HG03097 (cell line): ENCODE results near the gene APH1B.
"Not testable (repeated sequence)": the region's sequence is repeated elsewhere in the genome, so short reads cannot be mapped to it uniquely, and the experiment has no call there.

Source experiments
- ATAC-seq: cut with Tn5 transposase; IDR thresholded peaks from one replicate; pipeline ENCODE4 v1.9.1; 2021; ENCODE audit not compliant: unreplicated experiment, low FRiP score

The APH1B gene

DNA sequence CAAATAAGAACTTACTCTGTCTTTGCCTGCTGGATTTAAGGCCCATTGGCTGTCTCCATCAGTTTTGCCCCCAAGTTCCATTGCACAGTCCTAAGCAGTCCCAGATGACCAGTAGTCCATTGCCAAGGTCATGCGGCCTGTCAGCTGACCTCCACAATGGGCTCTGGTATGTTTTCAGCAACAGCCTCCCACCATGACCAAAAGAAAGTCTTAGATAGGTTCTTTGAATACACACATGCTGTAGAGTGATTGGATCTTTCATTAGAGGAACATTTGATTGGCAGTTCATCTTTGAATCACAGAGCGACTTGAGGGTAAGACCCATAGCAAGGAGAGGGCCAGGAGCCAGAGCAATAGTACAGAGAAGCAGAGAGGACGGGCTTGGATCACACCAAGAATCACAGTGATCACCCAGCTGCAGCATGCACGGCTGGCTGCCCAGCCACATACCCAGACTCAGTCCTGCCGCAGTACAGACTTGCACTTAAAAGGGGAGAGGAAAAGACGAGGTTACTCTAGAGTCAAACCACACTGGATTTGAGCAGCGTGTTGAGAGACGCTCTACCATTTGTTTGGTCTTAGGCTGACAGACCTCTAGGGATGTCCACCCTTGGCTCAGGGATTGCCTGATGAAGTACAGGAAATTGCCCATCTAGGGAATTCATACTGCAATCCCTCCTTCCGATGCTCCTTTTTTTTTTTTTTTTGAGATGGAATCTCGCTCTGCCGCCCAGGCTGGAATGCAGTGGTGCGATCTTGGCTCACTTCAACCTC is 50.4 kb downstream of the APH1B start:
- no peak for ATAC-seq

DNA sequence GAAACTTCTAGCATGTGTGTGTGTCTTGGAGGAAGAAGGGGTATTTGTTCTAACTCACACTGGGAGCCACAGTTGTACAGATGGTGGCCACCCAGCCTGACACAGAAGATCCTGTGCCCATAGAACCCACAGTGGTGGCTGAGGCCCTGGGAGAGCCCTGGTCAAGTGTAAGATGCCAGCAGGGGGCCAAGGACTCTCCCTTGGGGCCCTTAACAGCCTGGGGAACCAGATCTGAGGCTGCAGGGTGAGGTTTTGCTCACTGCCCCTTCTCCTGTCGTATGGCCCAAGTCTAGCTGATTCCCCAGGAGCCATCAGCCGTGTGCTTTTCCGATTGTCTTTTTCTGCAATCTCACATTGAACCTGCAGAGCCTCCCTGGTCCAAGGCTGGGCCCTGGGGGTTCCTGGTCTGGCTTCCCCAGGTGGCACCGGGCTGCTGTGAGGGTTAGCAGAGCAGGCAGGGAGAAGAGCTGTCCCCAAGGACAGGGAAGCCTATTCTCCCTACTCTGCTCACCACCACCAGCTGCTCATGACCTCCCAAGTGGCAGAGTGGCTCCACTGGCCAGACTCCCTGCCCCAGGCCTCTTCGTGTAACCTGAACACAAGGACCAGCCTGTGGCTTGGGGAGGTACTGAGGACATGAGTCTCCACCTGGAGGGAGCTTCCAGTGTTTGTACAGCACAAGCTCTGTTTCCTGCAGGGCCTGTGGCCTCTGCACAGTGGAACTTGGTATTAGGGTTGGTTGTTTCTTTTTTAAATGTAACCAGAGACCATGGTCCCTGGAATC is 52.4 kb downstream of the APH1B start:
- no peak for ATAC-seq

DNA sequence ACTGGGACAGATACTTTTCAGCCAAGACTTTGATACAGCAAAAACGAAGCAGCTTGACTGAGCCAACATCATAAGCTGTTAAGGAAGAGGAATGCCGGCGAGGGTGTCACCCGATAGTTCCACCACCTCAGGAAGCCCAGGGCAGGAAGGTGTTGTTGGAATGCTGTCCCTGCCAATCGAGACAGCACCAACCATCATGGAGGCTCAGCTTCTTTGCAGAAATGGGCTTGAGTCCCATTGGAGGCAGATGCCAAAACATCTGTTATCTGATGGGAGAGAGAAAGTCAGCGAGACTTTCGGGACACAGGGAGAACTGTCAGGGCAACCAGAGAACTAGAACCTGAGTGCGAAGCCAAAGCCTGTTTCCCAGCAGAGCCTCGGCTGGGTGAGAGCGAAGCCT is 53.5 kb downstream of the APH1B start:
- no peak for ATAC-seq

DNA sequence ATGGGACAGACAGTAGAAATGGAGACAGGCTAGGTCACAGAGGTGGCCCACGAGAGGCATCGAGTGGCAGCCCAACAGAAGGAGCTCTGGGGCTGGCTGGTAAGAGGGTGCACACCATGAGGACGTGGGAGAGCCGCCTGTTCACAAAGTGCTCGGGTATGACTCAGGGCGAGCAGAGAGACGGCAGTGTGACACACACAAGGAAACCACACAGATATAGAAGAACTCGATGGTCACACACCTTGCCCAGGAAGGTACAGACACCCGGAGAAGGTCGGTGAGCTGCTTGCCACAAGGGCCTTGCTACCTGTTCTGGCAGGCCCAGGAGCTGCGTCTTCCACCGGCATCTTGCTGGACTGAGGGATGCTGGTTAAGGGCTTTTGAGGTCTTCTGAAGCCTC is 54.1 kb downstream of the APH1B start:
- ATAC-seq: no peak

DNA sequence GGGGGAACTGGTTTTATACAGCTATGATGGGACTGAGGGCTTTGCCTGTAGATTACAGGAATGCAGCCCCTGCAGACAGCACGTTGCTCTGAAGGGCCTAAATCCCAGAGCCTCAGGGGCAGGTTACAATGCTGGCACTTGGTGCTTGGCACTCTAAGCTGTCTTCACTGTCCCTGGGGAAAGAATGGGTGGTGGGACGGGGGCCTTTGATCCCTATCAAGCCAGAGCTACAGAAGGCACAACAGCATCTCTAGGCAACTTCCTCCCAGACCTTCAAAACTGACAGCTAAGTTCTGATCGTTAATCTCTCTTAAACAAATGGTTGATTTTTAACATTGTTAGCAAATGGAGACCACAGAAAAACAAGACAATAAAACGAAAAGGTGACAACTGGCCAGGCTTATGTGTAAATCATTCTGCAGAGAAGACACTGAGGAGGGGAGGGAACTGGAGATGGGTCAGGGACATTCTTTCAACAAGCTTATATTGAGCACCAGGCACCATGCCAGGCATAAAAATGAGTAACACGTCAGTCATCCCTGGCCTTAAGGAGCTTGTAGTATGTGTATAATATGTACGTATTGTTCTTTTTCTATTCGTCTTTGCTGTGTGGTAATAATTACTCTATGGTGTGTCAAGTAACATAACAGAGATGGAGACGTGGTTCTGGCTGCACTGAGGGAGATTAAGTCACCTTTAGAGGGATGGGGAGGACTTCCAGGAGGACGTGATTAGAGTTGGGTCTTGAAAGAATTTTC is 55.1 kb downstream of the APH1B start:
- ATAC-seq: no peak

DNA sequence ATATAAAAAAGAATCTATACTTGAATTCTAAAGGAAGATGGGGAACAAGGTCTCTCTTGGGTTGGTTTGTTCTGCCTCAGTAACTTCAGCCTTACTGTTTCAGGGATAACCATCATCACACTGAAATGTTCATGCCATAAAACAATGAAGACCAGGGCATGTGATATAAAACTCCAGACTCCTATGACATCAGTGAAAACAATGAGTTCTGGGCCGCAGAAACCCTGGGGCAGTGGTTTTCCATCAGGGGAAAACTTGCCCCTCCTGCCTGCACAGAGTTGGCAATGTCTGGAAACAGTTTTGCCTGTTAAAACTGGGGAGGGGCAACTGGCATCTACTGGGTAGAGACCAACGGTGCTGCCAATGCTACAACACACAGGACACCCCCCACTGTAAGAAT is 57.4 kb downstream of the APH1B start:
- ATAC-seq: no peak

DNA sequence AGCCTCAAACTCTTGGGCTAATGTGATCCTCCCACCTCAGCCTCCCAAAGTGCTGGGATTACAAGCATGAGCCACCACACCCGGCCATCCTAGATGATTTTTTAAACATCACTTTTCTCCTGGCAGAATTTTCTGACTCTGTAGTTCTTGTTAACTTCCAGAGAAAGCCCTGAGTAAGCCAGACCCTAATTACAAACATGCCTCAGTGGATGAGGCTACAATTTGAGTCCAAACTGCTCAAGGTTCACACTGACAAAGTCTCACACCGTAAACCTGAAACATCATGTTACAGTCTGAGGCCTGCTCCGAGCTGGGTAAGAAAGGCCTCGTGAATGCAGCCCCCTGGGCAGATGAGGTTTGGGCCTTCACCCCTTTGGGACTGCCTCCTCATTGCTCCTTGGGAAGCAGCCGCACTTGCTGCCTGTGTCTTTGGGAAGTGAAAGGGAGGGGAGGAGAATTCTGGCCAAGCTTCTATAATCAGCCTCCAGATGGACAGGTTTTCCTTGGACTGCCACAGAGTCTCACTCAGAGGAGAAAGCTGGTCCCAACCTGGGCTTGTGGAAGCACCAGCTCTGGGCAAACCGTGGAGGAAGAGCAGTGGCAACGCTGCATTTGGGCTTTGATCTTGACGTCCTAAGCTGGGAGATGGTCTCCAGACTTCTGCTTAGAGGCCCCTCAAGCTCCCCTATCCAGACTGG is 58.3 kb downstream of the APH1B start:
- no peak for ATAC-seq

DNA sequence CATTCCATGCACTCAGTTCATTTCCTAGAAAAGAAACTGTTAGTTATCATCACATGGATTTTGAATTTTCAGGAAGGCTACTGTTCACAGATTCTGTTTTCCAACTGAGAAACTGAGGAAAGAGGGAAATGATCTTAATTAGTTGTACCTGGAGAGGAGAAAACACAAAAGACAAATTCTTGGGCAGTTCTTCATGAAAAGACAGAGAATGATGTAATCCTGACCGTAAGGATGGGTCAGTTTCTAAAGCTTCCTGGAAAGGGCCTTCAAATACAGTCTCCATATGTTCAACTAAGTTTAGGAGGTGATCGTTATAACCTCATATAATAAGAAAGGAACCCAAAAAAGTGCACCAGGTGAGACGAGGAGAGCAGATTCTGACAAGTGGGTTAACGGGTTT is 59.6 kb downstream of the APH1B start:
- ATAC-seq: no peak

DNA sequence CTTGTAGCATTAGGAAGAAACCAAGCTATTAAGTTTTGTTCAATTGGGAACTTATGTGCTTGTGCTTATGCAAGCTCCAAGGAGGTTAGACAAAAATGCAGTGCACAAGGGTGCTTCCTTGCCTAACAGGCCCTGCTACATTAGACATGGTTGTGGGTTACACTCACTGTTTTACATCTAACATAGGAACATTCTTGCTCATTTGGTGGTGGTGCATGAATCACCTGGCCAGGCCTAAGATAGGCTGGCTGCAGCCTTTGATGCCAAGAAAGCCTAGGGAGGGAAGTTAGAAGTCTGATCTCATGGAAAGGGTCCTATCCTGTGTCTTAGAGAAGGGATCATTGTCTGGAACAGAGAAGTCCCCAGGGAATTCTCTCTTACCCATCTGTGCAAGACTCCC is 60.8 kb downstream of the APH1B start:
- ATAC-seq: no peak

DNA sequence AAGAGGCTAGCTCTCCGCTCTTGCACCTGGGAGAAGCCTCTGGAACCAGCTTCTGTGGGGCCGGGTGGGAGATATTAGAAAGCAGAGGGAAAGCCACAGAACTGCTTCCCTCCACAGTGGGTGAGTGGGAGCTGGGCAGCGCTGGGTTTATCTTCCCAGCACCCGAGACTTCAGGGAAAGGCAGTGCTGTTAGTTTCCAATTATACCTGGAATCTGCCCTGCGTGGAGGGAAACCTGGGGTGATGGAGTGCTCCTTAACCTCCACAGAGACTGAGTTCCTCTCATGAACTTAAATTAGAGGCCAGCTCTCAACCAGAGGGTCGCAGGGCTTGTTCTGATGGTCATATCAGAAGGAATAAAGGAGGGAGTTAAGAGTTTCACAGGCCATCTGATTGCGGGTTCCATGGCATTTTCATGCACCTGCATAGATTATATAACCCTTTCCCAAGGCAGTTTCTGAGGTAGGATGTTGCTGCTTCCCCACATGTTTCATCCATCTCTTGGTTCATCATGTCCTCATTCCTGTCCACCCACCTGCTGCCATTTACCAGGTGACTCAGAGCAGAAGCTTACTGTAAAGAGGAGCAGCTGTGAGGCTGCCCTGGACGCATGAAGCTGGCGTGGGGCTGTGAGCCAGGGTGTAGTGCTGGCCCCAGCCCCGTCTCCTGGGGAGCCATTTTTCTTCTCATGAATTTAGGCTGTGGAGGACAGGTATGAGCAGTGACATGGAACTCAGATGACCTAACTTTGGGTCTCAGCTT is 61.8 kb downstream of the APH1B start:
- ATAC-seq: no peak

DNA sequence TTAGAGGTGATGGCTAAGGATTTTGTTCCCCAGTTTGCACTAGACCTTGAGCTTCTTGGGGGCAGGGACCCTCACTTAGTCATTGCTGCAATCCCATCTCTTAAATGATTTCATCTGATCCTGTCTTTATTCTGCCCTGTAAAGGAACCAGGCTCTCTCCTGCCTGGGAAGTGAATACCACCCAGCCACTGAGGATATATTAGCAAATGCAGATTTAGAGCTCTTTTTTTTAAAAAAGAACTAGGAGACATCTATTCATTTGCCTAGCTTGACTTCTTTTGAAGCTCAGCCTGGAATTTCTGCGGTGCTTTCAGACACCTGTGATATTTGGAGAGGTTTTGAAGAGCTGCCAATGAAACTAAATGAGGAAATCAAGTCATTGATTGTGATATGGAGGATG is 62.4 kb downstream of the APH1B start:
- no peak for ATAC-seq

DNA sequence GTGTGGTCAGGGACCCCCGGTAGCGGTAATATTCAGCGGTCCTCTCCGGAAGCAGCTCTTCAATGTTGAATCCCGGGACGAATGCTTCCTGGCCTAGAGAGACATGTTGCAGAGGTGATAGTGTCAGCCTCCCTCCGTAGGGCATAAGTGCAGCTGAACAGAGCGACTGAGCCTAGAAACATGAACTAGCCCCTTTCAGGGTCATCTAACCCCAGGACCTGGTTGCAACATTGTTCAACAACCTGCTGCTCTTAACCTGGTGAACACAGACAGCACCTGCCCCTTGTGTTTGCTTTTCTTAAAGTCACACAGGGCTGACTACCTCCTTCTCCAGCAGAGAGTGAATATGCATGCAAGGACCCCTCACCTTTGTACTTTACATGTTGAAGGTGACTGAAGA is 62.9 kb downstream of the APH1B start:
- no peak for ATAC-seq

DNA sequence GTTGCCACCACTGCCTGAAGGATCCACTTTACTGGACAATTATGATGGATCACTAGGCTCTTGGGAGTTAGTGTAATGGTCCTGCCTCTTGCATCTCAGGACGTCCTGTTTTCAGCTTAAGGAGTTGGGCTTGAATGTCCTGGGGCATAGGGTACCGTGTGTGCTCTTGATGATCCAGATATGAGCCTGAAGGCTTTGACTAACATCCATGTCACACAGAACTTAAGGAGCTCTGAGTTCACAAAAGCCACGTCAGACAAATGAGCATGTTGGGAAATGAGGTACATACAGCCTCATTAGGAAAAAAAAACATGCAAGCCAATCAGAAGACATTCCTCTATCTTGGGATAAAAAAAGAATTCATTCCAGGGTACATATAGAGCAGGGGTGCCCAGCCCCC is 63.5 kb downstream of the APH1B start:
- ATAC-seq: no peak

DNA sequence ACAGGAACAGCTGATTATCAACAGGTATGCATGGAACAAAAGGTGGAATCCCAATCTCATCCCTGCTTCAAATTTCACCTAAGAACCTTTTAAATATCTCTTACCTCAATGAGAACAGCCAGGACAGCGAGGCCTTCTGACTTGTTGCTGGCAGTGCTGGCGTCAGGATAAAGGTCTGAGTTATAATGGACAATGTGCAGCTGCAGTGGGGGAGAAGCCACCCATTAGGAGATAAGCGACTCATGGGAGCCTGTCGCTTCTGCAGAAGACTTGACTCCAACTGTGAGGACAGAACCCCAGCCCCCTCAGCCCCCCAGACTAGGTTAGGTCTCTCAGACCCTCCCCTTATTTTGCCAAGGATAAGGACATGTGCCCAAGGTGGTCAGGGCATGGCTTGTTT is 64.5 kb downstream of the APH1B start:
- no peak for ATAC-seq

DNA sequence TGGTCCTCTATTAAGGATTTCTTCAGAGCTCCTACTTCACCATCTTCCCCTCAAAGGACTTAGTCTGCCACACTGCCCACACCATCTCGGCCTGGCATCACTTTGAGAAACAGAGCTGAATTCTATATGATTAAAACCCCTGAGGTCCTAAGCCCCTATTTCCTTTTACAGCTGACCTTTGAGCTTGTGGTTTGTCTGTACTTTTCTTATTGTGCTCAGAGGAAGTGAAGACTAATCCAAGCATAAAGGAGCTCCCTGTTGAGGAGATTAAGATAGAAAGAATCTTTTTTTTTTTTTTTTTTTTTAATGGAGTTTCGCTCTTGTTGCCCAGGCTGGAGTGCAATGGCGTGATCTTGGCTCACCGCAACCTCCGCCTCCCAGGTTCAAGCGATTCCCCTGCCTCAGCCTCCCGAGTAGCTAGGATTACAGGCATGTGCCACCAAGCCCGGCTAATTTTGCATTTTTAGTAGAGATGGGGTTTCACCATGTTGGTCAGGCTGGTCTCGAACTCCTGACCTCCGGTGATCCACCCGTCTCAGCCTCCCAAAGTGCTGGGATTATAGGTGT is 65.7 kb downstream of the APH1B start:
- ATAC-seq: not testable (repeated sequence)

DNA sequence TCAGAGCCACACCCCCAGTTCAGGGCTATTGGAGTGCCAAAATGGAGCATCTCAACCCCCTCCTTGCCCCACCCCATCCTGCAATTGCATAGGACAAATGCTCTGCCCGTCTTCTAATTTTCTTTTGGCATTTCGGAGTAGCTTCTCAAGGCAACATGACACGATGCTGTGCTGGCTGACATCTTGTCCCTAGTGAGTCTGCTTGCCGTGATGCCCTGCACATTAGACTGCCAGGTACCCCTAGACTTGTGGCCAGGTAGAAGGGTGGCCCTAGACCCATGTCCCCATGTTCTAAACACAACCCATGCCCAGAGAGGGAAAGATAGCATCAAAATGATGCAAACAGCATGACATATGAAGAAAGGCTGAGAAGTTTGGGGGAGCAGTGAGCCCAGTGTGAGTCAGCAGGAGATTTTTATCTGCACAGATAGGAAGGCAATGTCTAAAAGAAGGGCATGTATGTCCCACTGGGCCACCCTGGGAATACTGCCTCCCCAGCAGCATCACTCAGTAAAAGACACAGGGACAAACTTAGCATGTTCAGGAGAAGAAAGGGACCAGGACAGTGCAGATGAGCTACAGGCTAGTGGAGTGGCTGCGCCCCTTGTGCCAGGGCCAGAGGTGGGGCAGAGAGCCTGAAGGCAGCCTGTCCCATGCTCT is 67.5 kb downstream of the APH1B start:
- ATAC-seq: no peak

DNA sequence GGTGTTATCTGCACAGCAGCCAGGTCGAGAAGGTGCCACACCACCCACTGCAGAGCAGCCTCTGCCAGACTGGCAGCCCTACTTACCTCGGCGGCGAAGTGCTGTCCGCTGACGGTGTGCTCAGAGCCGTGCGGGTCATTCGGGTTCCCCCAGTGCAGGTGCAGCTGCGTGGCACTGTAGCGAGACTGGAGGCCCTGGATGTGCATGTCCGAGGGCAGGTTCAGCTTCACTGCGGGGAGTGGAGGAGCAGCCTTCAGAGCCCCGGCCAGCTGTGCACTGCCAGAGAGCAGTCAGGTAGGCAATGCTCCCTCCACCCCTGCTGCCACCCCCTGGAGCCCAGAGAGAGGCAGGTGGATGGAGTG is 68.0 kb downstream of the APH1B start:
- ATAC-seq: no peak

DNA sequence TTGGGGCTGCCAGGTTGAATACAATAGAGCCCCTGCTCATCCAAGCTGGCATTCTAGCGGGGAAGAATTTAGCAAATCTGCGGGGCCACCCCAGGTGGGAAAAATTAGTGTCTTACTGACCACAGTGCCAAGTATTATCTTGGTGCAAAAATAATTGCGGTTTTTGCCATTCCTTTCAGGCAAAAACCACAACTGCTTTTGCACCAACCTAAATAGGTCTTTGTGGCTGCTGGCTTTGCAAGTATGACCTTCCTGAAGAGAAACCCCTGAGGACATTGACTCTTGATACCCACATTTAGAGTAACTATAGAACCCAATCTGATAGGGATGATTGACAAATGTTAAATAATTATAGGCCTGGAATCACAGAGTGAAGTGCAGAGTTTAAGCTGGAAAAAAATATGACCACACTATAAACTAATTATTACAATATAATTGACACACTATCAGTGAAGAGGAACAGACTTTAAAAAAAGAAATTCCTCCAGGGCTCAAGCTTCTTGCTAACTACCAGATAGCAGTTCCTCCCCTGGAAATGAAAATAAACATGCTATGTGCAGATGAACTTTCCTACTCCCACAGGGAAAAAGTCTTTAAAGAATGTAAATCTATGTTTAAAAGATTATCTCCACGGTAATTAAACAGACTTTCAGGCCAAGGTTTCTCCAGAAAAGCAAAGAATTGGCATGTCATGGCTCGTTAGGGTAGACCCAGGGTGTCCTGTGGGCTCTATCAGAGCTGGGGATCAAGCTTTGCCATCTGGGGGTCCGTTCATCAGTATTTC is 69.9 kb downstream of the APH1B start:
- ATAC-seq: no peak

DNA sequence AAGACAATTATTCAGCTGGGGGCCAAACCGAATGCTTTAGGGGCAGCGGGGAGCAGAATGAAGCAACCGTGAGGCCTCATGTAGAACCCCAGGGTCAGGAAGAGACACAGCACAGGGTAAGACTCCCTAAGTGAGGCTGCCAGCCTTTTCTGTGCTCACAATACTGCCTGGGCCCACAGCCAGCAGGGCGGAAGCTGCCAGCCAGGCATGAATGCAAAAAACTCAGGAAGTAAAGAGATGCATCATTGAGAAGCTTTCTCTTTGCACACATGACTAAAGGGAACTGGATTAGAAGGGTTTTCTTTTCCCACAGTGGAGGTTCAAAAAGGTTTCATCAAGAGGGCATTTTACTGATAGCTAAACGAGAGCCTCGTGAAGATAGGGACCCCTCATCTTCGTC is 71.0 kb downstream of the APH1B start:
- ATAC-seq: no peak
